Body of pancreas (tissue), 4 donors: ENCODE data around the gene FCHSD2. TPM values are rescaled to one million over a fixed set of nuclear protein-coding genes. Genes with fewer than 3 reads are reported as not detected.

Experiments used
- ATAC-seq: fragments of 150-250 bp; one replicate; pipeline ENCODE4 v1.9.1; 2016
- DNase-seq, 4 donors: peaks; one replicate each; pipeline ENCODE4 v3.0.0-alpha.2; 2019
- H3K27ac ChIP-seq, 4 donors: fragments of 200-600 bp; sonication (generic); 1 replicate in 3 of 4; 2 replicates in 1 of 4; pipeline versions ENCODE4 v1.5.1 to v1.6.1; 2016 to 2019; ENCODE audit warnings: mild to moderate bottlenecking in 1 of 4, mixed read lengths in 1 of 4, moderate library complexity in 1 of 4
- H3K27me3 ChIP-seq, 2 donors: fragments of 200-600 bp; sonication (generic); one replicate each; pipeline ENCODE4 v1.6.0; 2016; ENCODE audit warnings: mild to moderate bottlenecking in 1 of 2
- H3K36me3 ChIP-seq, 2 donors: fragments of 200-600 bp; sonication (generic); replicated peaks in 1 of 2; 2 replicates each; pipeline ENCODE4 v1.5.1; 2016; ENCODE audit warnings: low read depth in 2 of 2; ENCODE audit not compliant: insufficient read depth in 1 of 2
- H3K4me1 ChIP-seq: fragments of 200-600 bp; sonication (generic); one replicate; pipeline ENCODE4 v1.6.0; 2016
- H3K4me3 ChIP-seq, 2 donors: fragments of 200-600 bp; sonication (generic); 1 replicate in 1 of 2; 2 replicates in 1 of 2; pipeline ENCODE4 v1.5.1; 2016 to 2019
- H3K9me3 ChIP-seq, 3 donors: fragments of 200-600 bp; sonication (generic); 1 replicate in 2 of 3; 2 replicates in 1 of 3; pipeline ENCODE4 v1.5.1; 2016
- POLR2A ChIP-seq, 3 donors: fragments of 450-650 bp; IDR thresholded peaks; one replicate each; pipeline ENCODE4 v1.6.1; 2016; ENCODE audit warnings: antibody characterized with exemption in 3 of 3, mild to moderate bottlenecking in 2 of 3
- WGBS, 2 donors: methylation state at CpG; one replicate each; pipeline ENCODE4 v1.1.5; 2017; 5-methylcytosine and 5-hydroxymethylcytosine counted together
- intact Hi-C: fragments of 100-400 bp; cut with DNase I; formaldehyde crosslinking; loops from one replicate; pipeline ENCODE4 v1.15.1; 2023
- total RNA-seq, 2 donors: library from RNA; depleted of rRNA; stranded (reverse); fragments of >200 nt; gene quantifications; one replicate each; pipeline ENCODE4 v1.1.0, GENCODE V29; 2016
- TF ChIP-seq, protein P1 (sequence below), 7 experiments: fragments of 450-650 bp in 4 of 7; fragments of 200-600 bp in 3 of 7; sonication (generic) in 3 of 7; IDR thresholded peaks; one replicate each; pipeline ENCODE4 v1.5.1; 2016 to 2019; ENCODE audit warnings: antibody characterized with exemption in 7 of 7

The FCHSD2 gene
- total RNA-seq, 2 donors from 2014 or later = 7.3 to 8.0 TPM

DNA sequence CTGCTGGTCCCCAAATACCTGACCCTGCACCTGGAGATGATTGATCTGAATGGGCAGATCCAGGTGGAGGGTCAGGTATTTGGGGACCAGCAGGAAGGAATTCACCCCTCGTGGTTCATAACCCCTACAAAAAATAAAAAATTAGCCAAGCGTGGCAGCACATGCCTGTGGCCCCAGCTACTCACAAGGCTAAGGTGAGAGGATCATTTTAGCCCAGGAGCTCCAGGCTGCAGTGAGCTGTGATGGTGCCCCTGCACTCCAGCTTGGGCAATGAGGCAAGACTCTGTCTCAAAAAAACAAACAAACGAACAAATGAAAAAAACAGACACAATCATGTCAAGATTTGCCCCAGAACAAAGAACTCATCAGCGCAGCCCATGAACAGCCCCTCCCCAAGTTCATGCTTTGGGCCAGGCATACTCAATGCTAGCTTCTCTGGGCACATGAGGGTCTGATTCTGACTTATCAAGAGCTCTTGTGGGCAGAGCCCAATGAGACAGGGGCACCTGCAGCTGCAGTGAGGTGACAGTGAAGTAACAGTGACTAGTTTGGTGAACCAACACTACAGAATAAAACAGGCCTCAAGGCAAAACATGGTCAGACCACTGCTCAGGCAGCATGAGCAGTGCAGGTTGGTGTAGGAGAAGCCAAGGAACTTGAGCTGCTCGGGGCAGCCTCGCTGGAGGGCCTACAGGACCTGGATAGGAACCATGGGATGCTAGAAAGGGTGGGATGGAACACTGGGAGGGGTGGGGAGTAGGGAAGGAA, 10.2 kb upstream of the FCHSD2 start:
- no peak for DNase-seq
- H3K27me3 ChIP-seq = no peaks in the 10 kb centered on the region
- no peak for ATAC-seq
- no peaks in the 10 kb centered on the region for H3K36me3 ChIP-seq
- peaks cover 18% of the 10 kb centered on the region for H3K4me1 ChIP-seq
- no peak overlapping the region for H3K27ac ChIP-seq
- WGBS, 2 donors = 77 to 85% methylated on average over 6 of the region's 6 CpGs
- H3K4me3 ChIP-seq = no peak overlapping the region
- TF ChIP-seq, protein P1, sequence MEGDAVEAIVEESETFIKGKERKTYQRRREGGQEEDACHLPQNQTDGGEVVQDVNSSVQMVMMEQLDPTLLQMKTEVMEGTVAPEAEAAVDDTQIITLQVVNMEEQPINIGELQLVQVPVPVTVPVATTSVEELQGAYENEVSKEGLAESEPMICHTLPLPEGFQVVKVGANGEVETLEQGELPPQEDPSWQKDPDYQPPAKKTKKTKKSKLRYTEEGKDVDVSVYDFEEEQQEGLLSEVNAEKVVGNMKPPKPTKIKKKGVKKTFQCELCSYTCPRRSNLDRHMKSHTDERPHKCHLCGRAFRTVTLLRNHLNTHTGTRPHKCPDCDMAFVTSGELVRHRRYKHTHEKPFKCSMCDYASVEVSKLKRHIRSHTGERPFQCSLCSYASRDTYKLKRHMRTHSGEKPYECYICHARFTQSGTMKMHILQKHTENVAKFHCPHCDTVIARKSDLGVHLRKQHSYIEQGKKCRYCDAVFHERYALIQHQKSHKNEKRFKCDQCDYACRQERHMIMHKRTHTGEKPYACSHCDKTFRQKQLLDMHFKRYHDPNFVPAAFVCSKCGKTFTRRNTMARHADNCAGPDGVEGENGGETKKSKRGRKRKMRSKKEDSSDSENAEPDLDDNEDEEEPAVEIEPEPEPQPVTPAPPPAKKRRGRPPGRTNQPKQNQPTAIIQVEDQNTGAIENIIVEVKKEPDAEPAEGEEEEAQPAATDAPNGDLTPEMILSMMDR (IDR thresholded peaks at IDR 0.05) = no peak
- TF ChIP-seq POLR2A (IDR thresholded peaks at IDR 0.05) = no peak
- no peaks in the 10 kb centered on the region for H3K9me3 ChIP-seq
- intact Hi-C loops = no loop called here

DNA sequence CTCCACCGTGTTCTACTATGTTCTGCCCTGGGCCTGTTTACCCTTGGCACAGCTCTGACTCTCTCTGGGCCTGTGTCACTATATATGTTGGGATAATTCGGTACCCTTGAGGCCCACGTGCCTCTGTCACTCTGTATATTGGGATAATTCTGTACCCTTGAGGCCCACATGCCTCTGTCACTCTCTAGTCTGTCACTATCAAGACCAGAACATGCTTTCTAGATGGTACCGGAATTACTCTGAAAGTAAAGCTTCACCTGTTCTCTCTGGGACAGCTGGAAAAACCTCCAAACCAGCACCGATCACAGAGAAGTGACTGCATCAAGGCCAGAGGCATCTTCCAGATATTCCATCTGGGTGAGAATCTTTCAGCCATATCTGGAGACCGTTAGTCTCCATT, 9.3 kb upstream of the FCHSD2 start:
- no peaks in the 10 kb centered on the region for H3K27me3 ChIP-seq
- ATAC-seq = no peak

DNA sequence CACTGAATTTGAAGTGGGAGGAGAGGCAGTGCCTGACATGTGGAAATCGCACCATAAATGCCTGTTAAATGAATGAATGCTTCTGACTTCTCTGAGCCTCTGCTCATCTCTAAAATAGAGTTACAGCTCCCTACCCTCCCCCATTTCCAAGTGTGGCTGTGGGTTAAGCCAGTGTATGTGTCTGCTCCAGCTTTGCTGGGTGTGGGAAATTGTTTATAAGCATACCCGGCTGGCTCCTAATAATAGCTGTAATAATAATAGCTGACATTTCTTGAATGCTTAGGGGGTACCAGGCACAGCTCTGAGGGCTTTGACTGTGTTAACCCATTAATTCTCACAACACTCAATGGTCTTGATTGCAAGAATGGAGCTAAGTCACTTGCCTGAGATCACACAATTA, 7.0 kb upstream of the FCHSD2 start:
- Histone ChIP-seq H3K27me3 (no peaks in the 10 kb centered on the region), H3K27ac (peak overlapping the region in 1 of 4 donors; percentile 73), H3K4me1 (peaks cover 27% of the 10 kb centered on the region), H3K9me3 (no peaks in the 10 kb centered on the region), H3K4me3 (no peak overlapping the region), H3K36me3 (no peaks in the 10 kb centered on the region)
- no peak for TF ChIP-seq POLR2A (IDR thresholded peaks at IDR 0.05)
- TF ChIP-seq, protein P1 (IDR thresholded peaks at IDR 0.05) = no peak
- no peak for DNase-seq
- WGBS, 2 donors = 78 to 92% methylated on average over 2 of the region's 2 CpGs
- intact Hi-C loops = no loop called here
- ATAC-seq = no peak

More for the DNA sequence above, 9.3 kb upstream of the FCHSD2 start:
- no peaks in the 10 kb centered on the region for H3K36me3 ChIP-seq
- H3K4me1 ChIP-seq = peaks cover 20% of the 10 kb centered on the region
- H3K27ac ChIP-seq = no peak overlapping the region
- no peak for DNase-seq
- H3K9me3 ChIP-seq = no peaks in the 10 kb centered on the region
- TF ChIP-seq, protein P1 (IDR thresholded peaks at IDR 0.05) = no peak
- TF ChIP-seq POLR2A (IDR thresholded peaks at IDR 0.05) = no peak
- no peak overlapping the region for H3K4me3 ChIP-seq
- WGBS, 2 donors = 86 to 92% methylated on average over 6 of the region's 6 CpGs
- intact Hi-C loops = no loop called here

DNA sequence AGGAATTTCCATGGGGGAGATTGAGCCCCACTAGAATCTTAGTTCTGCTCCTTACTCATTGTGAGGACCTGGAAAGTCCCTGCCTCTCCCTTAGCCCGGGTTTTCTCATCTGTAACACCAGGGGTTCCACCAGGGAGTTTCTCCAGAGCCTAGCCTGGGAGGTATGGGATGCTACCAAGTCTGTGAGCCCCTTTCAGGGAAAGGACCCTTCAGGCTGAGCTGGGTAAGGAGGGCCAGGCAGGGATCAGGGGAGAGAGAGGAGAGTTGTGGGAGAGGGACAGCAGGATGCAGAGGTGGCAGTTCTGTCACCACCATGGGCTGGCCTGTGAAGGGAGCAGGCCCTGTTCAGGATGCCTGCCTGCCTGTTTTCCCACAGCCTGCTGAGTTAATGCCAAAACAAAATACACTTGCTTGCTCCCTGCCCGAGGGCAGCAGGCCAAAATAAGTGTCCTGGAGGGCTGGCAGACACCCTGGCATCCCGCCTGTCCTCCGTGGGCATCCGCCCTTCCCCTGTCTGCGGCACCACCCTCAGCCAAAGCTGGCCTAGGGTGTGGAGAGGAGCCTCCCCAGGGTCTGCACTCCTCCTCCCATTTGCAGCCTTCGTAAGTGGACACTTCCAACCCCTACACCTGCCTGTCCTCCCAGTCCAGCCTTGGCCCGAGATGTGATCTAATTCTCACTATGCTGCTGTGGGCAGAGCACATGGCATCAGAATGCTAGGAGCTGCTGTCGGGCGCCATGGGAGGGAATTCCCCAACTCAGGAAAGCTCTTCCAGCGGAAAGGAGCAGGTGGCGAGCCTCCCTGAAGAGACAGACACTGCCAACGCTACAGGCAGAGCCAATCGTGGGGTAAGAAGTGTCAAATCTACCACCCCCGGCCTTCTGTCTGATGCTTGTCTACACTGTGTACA, 5.9 kb upstream of the FCHSD2 start:
- H3K4me1 ChIP-seq = peaks cover 37% of the 10 kb centered on the region
- H3K27me3 ChIP-seq = no peaks in the 10 kb centered on the region
- intact Hi-C loops = no loop called here
- peak; percentile 57 to 77 (median 71) for DNase-seq
- H3K4me3 ChIP-seq = no peak overlapping the region
- H3K9me3 ChIP-seq = no peaks in the 10 kb centered on the region
- H3K27ac ChIP-seq = peak overlapping the region; percentile 72 to 78 (median 74)
- WGBS, 2 donors = 15 to 22% methylated on average over 12 to 15 of the region's 15 CpGs
- no peaks in the 10 kb centered on the region for H3K36me3 ChIP-seq
- ATAC-seq = peak; percentile 70
- TF ChIP-seq, protein P1 (IDR thresholded peaks at IDR 0.05) = no peak
- no peak for TF ChIP-seq POLR2A (IDR thresholded peaks at IDR 0.05)
